ENCODE results near the gene COL4A2.

The COL4A2 gene

GRCh38 chr13:110533771-110534670 is 226.9 kb downstream of the COL4A2 start:
- no peak for DNase-seq (ENCODE audit: low read depth)

DNA sequence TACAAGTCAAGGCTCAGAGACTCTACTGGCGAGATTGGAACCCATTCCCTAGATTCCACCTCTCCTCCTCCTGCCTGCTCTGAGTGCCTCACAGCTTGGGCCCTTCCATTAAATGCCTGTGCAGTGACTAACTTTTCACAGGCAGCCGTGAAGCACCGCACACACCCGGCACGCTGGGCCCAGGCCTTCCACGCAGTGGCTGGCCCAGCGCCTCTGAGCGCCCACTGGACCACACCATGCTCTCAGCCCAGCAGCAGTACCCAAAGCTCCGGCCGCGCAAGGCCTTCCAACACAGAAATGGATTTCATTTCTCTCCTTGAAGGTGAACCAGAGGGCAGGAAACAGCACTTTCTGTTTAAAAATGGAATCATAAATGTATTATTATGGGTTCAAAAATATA is 228.4 kb downstream of the COL4A2 start:
- no peak for DNase-seq (ENCODE audit: low read depth)

GRCh38 chr13:110536006-110536693 is 229.1 kb downstream of the COL4A2 start:
- peak; percentile 64 for DNase-seq (ENCODE audit: low read depth)

- DNase-seq (ENCODE audit: low read depth): no peak
These were observed 231.5 kb downstream of the COL4A2 start for GRCh38 chr13:110538632-110539031.

GRCh38 chr13:110539894-110540293 is 232.8 kb downstream of the COL4A2 start:
- no peak for DNase-seq (ENCODE audit: low read depth)

DNA sequence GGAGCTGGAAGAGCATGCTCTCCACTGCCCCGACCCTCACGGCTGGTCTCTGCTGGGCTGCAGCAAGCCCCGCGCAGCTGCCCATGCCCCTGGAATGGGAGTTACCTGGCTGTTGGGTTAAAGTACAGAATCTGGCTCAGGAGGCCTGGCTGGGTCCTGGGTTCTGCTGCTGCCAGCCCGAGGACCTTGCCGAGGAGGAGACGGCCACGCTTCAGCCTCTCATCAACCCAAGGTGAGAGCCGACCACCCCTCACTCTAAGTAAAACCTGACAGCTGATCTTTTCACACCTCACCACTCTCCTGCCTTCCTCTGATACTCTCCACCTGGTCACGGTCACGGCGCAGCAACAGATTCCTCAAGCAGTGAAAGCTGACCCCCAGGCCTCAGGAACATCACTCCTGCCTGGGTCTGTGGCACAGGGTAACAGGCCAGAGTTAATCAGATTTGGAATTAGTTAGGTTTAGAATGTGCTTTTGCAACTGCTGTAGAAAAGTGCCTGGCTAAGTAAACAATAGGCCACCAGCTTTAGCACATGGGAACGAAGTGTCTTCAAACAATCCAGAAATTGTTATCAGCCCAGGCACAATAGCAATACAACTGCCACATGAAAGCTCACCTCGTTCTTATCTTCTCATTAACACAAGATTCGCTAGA is 233.9 kb downstream of the COL4A2 start:
- DNase-seq (ENCODE audit: low read depth): no peak

DNA sequence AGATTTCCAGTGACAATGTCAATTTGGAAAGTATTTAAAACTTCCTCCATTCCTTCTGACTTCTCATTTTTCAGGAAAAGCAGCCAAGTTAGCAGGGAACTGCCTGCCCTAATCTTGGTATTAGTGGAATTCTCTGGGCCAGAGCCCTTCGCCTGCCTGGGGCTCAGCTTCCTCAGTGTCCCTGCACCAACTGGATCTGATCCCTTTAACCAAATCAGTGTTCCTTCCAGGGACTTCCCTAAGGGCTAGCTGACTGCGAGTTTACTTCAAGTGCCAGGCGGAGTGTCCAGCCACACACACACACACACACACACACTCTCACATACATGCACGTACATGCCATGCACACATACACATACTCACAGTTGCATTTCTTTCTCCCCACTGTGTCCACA is 234.4 kb downstream of the COL4A2 start:
- DNase-seq (ENCODE audit: low read depth): no peak

DNA sequence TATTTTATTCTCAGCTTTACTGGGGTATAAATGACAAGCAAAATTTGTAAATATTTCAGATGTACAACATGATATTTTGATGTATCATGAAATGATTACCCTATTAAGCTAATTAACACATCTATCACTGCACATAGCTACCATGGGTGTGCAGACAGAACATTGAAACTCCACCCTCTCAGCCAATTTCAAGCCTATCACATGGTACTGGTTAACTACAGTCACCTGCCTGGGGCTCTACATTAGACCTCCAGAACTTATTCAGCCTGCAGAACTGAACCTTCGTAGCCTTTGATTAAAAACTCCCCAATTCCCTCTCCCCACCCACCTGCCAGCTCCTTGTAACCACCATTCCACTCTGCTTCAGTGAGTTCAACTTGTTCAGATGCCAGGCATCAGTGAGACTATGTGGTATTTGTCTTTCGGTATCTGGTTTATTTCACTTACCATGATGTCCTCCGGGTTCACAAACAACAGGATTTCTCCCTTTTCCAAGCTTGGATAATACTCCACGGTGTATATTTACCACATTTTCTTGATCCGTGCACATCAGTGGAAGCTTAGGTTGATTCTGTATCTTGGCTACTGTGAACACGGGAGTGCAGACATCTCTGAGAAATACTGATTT is 235.2 kb downstream of the COL4A2 start:
- DNase-seq (ENCODE audit: low read depth): no peak

DNA sequence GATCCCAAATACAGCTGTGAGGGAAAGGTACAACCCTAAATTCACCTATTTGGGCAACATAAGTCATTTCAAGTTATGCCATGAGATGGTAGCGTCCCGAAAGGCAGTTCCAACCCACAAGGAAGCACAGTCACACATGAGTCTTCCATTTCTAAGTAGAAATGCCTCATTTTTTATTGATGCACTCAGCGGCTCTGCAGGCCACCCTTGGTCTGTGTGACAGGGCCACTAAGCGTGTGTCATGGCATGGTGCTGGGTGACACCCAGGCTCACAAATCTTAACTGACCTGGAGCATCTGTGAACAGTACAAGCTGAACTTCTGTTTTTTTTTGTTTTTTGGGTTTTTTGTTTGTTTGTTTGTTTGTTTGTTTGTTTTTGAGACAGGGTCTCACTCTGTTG is 239.3 kb downstream of the COL4A2 start:
- no peak for DNase-seq (ENCODE audit: low read depth)

- DNase-seq (ENCODE audit: low read depth): no peak
These were observed 239.8 kb downstream of the COL4A2 start for GRCh38 chr13:110546926-110547325.

GRCh38 chr13:110548891-110549794 is 242.1 kb downstream of the COL4A2 start:
- DNase-seq (ENCODE audit: low read depth): no peak

- no peak for DNase-seq (ENCODE audit: low read depth)
These were observed 242.7 kb downstream of the COL4A2 start for GRCh38 chr13:110549795-110550160.

DNA sequence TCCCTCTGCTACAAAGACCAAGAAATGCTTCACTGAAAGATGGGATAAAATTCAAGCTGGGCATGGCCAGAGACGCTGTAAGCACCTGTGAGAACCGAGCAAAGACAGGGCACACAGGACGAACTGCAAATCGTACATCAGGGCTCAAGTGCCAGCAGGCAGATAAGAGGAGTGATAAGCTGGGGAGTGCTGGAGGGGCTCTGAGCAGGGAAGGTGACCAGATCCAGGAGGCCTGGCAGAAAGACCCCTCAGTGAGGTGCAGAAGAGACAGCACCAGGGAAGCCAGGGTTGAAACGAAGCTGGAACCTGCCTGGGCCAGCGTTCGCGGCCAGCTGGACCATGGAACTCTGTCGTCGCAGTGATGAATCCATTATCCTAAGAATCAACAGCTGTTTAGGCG is 244.2 kb downstream of the COL4A2 start:
- no peak for DNase-seq (ENCODE audit: low read depth)

DNA sequence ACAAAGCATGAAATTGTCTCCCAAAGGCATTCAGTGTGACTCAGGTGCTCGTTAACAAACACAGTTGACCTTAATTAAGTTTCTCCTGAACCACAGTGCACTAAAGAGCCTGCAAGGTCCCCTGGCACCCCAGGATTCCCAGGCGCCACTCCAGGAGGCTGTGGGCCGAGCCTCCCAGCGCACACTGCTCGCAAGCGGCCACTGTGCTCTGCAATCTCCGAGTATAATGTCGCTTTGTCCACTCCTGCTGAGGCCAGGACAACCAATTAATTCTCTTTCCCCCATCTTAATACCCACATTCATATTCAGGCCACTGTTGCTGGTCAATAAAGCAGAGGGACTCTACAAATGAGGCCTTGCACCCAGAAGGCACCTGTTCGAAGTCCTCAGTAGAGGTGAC is 245.7 kb downstream of the COL4A2 start:
- DNase-seq (ENCODE audit: low read depth): no peak

DNA sequence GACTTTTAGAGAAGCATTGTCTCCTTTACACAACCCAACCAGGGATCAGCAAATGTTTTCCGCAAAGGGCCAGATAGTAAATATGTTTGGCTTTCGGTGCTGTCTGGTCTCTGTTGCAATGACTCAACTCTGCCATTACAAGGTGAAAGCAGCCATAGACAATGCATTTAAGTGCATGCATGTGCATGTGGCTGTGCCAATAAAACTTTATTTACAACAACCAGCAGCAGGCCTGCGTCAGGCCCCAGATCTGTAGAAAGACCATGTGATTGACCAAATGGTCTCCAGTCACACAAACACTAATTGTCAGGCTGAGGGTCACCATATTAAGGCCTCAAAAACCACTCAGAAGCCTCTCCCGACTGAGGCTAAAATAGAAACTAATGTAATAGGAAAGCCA is 246.3 kb downstream of the COL4A2 start:
- DNase-seq (ENCODE audit: low read depth): no peak

- DNase-seq (ENCODE audit: low read depth): no peak
These were observed 247.2 kb downstream of the COL4A2 start for GRCh38 chr13:110554227-110554836.

DNA sequence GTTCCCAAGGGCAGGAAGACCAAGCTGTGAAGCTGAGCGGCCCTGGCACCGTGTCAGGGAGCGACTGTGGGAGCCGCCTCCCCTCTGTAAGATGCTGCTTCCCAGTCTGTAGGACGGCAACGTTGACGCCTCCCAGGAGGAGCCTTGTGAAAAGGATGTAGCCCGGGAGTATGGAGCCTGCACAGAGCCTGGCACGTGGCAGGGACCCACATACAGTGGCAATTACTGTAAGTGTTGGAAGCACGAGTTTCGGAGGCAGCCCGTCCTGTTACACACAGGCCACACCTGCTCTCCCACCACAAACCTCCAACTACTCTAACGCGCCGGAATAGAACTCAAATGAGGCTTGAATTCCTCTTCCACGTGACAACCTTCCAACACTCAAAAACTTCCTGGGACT is 247.9 kb downstream of the COL4A2 start:
- DNase-seq (ENCODE audit: low read depth): no peak

DNA sequence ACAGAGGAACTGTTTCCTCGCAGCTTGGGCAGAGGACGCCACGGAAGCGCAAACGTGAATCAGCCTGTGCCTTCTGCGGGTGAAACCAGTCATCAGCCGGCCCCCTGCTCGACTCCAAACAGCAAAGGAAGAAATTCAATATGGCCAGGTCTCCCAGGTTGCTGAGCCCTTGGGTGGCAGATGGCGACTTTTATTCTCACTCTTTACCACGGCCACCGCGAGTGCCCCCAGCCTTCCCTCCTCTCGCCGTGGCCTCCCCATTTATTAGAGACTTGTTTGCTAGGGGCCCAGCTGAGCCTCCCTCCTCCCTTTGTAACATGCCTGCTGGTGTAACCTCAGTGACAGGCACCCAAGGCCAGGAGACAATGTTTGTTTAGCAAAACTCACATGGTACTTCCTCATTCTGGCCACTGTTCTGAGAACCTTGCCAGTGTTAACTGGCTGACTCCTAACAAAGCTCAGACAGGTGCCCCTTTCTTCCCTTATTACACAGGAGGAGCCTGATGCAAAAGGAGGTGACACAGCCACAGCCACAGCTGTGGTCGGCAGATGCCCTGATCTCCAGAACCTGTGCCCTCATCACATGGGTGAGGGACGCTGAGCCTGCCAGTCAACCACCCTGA is 248.6 kb downstream of the COL4A2 start:
- DNase-seq (ENCODE audit: low read depth): peak; percentile 18

- no peak for DNase-seq (ENCODE audit: low read depth)
These were observed 249.1 kb downstream of the COL4A2 start for GRCh38 chr13:110556224-110556606.

GRCh38 chr13:110557082-110557481 is 250.0 kb downstream of the COL4A2 start:
- DNase-seq (ENCODE audit: low read depth): no peak

Measured in CMK (cell line).